Epithelial cell of alveolus of lung (primary cell): ENCODE results near the gene BZW2. TPM values are rescaled to one million over a fixed set of nuclear protein-coding genes. Genes with fewer than 3 reads are reported as not detected.

Experiments
- total RNA-seq: library from RNA; depleted of rRNA; stranded (reverse); fragments of >200 nt; gene quantifications from 2 replicates; pipeline ENCODE4 v1.2.1, GENCODE V29; 2015

Gene BZW2
- total RNA-seq = 87.7 and 101 TPM in 2 replicates

DNA sequence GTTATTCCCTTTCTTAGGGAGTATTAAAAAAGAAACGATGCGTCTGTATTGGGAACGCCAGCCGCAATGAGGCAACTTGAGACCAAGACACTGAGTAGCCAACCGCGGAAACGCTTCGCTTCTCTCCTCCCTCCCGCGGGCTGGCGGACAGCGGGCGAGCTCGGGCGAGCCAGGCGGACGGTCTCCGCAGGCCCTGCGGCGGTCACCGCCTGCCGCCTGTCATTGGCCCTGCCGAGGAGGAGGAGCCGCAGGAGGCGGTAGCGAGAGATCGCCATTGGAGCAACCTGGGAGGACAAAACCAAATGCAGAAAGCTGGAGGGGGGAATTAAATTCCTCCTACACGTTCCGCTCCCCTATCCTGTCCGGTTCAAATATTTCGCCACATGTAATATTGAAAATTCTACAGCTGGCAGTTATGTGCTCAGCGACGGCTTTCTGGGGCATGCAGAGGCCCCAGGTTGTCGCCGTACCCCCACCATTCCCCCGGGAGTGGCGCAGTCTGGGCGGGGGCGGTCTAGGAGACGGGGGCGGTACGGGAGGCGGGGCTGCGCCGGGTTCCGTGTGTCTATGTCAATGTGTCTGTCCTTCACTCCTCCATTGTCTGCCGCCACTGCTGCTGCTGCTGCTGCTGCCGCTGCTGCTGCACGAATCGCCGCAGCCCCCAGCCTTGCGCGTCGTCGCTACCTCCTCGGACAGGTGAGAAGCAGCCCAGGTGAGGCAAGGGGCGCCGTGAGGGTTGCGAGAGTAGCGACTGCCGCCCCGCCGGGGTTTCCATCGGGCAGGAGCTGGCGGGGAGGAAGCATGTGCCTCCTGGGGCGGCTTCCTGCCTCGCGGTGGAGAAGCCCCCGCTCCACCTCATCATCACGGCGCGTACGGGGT, at the start of gene BZW2, which contains the start of gene ANKMY2:
Gene BZW2, plus strand, starts transcription at position 589 of the 879 bp plus-strand sequence. CDS start 19,263 bp downstream, outside the sequence.
Gene ANKMY2, minus strand, starts transcription at position 162 of the 879 bp plus-strand sequence. CDS start 181 bp downstream, outside the sequence.

DNA sequence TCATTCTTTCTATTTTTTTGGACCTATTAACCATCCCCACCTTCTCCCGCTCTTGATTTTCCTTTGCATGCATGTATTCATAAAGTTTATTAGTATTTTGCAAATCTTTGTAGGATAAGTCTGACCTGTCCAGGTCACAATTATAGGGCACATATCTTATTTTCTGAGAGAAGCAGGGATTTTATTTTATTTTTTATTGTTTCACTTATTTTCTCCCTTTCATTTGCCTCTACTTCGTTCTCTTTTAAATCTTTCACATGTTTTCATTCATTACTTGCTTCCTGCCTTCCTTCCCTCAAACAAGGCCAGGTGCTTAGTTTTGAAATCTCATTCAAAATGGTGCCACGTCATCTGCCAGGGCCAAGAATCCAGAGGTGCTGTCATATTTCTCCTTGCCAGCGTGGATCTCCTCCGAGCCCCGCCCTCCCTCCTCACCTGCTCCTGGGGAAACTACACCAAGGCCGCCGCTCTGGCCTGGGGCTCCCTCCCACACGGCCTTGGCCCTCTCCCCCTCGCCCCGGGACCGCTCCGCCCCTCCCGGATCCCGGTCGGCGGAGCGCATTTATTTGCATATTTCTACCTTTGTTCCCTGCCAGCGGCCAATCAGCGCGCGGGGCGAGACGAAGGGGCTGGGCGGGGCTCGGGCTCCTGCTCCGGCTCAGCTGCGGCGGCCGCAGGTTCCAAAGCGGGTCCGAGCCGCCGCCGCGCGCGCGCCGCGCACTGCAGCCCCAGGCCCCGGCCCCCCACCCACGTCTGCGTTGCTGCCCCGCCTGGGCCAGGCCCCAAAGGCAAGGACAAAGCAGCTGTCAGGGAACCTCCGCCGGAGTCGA, 107.3 kb downstream of the BZW2 start, which contains the start of gene TSPAN13:
Gene TSPAN13, plus strand, starts transcription at position 654 of the 830 bp plus-strand sequence. CDS start 213 bp downstream, outside the sequence.

Other genes with a start within 250 kb of the BZW2 start
- 0.48 and 0.78 TPM in 2 replicates for gene CRPPA, start 224.6 kb upstream of the BZW2 start, total RNA-seq
- gene SOSTDC1, start 180.4 kb upstream of the BZW2 start, total RNA-seq = 0.39 and 1.1 TPM in 2 replicates
- not detected in 2 replicates for gene LRRC72, start 119.4 kb upstream of the BZW2 start, total RNA-seq
- gene ANKMY2, start 427 bp upstream of the BZW2 start, total RNA-seq = 8.6 and 12.8 TPM in 2 replicates
- 33.0 and 44.6 TPM in 2 replicates for gene TSPAN13, start 107.6 kb downstream of the BZW2 start, total RNA-seq
- 5.2 TPM in 1 of 2 replicates, not detected in the other for gene AGR2, start 158.8 kb downstream of the BZW2 start, total RNA-seq
- not detected in 2 replicates for gene AGR3, start 235.8 kb downstream of the BZW2 start, total RNA-seq